ENCODE measurements around the gene IFT172. TPM values are rescaled to one million over a fixed set of nuclear protein-coding genes. Genes with fewer than 3 reads are reported as not detected.

Gene IFT172
- total RNA-seq, 2 donors from 2014 or later, result 30.1 to 31.3 TPM

DNA sequence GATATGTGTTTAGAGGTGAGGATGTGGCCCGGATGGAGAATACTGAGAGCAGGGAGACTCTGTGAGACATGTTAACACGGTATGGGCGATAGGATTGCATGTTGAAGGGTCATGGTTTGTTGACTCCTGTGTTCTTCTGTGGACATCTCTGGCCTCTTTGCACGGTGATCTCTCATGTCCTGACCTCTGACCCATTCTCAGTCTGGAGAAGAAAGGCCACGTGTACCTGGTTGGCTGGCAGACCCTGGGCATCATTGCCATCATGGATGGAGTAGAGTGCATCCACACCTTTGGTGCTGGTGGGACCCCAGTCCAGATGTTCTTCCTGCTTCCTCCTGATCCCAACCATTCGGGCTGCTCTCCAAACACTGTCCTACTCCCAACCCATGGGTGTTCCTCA lies 17.0 kb upstream of the IFT172 start:
- Histone ChIP-seq H3K36me3 (ENCODE audit: control insufficient read depth, insufficient read depth, low read length) (no peaks in the 10 kb centered on the region), H3K27ac (ENCODE audit: low read depth, low read length) (no peak overlapping the region), H3K27me3 (ENCODE audit: control insufficient read depth, insufficient read depth, low read length, poor library complexity, severe bottlenecking) (peaks cover 59% of the 10 kb centered on the region), H3K4me3 (ENCODE audit: low read length) (no peak overlapping the region), H3K9me3 (ENCODE audit: control insufficient read depth, low read length) (no peaks in the 10 kb centered on the region), H3K4me1 (ENCODE audit: control insufficient read depth, insufficient read depth, low read length) (no peaks in the 10 kb centered on the region), H3K9ac (ENCODE audit: extremely low read depth, low read length, poor library complexity, severe bottlenecking) (no peak overlapping the region)
- H3K4me3 Mint-ChIP-seq, result no peak overlapping the region
- H3K4me1 Mint-ChIP-seq, result no peaks in the 10 kb centered on the region
- TF ChIP-seq, protein P1, sequence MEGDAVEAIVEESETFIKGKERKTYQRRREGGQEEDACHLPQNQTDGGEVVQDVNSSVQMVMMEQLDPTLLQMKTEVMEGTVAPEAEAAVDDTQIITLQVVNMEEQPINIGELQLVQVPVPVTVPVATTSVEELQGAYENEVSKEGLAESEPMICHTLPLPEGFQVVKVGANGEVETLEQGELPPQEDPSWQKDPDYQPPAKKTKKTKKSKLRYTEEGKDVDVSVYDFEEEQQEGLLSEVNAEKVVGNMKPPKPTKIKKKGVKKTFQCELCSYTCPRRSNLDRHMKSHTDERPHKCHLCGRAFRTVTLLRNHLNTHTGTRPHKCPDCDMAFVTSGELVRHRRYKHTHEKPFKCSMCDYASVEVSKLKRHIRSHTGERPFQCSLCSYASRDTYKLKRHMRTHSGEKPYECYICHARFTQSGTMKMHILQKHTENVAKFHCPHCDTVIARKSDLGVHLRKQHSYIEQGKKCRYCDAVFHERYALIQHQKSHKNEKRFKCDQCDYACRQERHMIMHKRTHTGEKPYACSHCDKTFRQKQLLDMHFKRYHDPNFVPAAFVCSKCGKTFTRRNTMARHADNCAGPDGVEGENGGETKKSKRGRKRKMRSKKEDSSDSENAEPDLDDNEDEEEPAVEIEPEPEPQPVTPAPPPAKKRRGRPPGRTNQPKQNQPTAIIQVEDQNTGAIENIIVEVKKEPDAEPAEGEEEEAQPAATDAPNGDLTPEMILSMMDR (conservative IDR thresholded peaks at IDR 0.05), result no peak
- H3K27me3 Mint-ChIP-seq (ENCODE audit: insufficient read depth), result peaks cover 23% of the 10 kb centered on the region
- no peak for DNase-seq
- 86 to 98% methylated on average over 5 to 6 of the region's 6 CpGs for WGBS, 2 experiments (ENCODE audit: insufficient coverage in 1 of 2, insufficient read length in 1 of 2)
- no peaks in the 10 kb centered on the region for H3K9me3 Mint-ChIP-seq
- H3K36me3 Mint-ChIP-seq (ENCODE audit: low read depth), result no peaks in the 10 kb centered on the region
- no peak overlapping the region for H3K27ac Mint-ChIP-seq

- Histone ChIP-seq H3K27me3 (ENCODE audit: control insufficient read depth, insufficient read depth, low read length, poor library complexity, severe bottlenecking) (peaks cover 79% of the 10 kb centered on the region), H3K9ac (ENCODE audit: extremely low read depth, low read length, poor library complexity, severe bottlenecking) (no peak overlapping the region), H3K36me3 (ENCODE audit: control insufficient read depth, insufficient read depth, low read length) (no peaks in the 10 kb centered on the region), H3K27ac (ENCODE audit: low read depth, low read length) (no peak overlapping the region), H3K9me3 (ENCODE audit: control insufficient read depth, low read length) (no peaks in the 10 kb centered on the region), H3K4me3 (ENCODE audit: low read length) (no peak overlapping the region), H3K4me1 (ENCODE audit: control insufficient read depth, insufficient read depth, low read length) (peaks cover 2% of the 10 kb centered on the region)
- no peak for DNase-seq
- no peaks in the 10 kb centered on the region for H3K36me3 Mint-ChIP-seq (ENCODE audit: low read depth)
- peaks cover 12% of the 10 kb centered on the region for H3K4me1 Mint-ChIP-seq
- H3K27me3 Mint-ChIP-seq (ENCODE audit: insufficient read depth), result peaks cover 31% of the 10 kb centered on the region
- 83 to 93% methylated on average over 3 to 4 of the region's 4 CpGs for WGBS, 2 experiments (ENCODE audit: insufficient coverage in 1 of 2, insufficient read length in 1 of 2)
- no peaks in the 10 kb centered on the region for H3K9me3 Mint-ChIP-seq
- TF ChIP-seq, protein P1 (conservative IDR thresholded peaks at IDR 0.05), result no peak
- no peak overlapping the region for H3K27ac Mint-ChIP-seq
- H3K4me3 Mint-ChIP-seq, result no peak overlapping the region
Measured at GRCh38 chr2:27502142-27502541, 12.6 kb upstream of the IFT172 start.

- H3K9me3 Mint-ChIP-seq, result no peaks in the 10 kb centered on the region
- TF ChIP-seq, protein P1 (conservative IDR thresholded peaks at IDR 0.05), result no peak
- H3K36me3 Mint-ChIP-seq (ENCODE audit: low read depth), result no peaks in the 10 kb centered on the region
- no peak overlapping the region for H3K27ac Mint-ChIP-seq
- no peak overlapping the region for H3K27ac ChIP-seq (ENCODE audit: low read depth, low read length)
- no peak overlapping the region for H3K4me3 Mint-ChIP-seq
- H3K4me1 Mint-ChIP-seq, result peaks cover 23% of the 10 kb centered on the region
- H3K9me3 ChIP-seq (ENCODE audit: control insufficient read depth, low read length), result no peaks in the 10 kb centered on the region
- H3K27me3 ChIP-seq (ENCODE audit: control insufficient read depth, insufficient read depth, low read length, poor library complexity, severe bottlenecking), result peaks cover 79% of the 10 kb centered on the region
- H3K36me3 ChIP-seq (ENCODE audit: control insufficient read depth, insufficient read depth, low read length), result no peaks in the 10 kb centered on the region
- H3K9ac ChIP-seq (ENCODE audit: extremely low read depth, low read length, poor library complexity, severe bottlenecking), result no peak overlapping the region
- no peak for DNase-seq
- H3K4me3 ChIP-seq (ENCODE audit: low read length), result no peak overlapping the region
- H3K27me3 Mint-ChIP-seq (ENCODE audit: insufficient read depth), result peaks cover 32% of the 10 kb centered on the region
- H3K4me1 ChIP-seq (ENCODE audit: control insufficient read depth, insufficient read depth, low read length), result peaks cover 6% of the 10 kb centered on the region
Measured at GRCh38 chr2:27501042-27501441, 11.5 kb upstream of the IFT172 start.
